GM12801 (cell line): ENCODE data around the gene CD302.

Source experiments
- CTCF ChIP-seq: IDR thresholded peaks from one replicate; pipeline ENCODE4 v1.5.1; 2011; ENCODE audit warnings: control low read depth; ENCODE audit not compliant: insufficient read length; ENCODE audit errors: extremely low read depth

CD302 gene

DNA sequence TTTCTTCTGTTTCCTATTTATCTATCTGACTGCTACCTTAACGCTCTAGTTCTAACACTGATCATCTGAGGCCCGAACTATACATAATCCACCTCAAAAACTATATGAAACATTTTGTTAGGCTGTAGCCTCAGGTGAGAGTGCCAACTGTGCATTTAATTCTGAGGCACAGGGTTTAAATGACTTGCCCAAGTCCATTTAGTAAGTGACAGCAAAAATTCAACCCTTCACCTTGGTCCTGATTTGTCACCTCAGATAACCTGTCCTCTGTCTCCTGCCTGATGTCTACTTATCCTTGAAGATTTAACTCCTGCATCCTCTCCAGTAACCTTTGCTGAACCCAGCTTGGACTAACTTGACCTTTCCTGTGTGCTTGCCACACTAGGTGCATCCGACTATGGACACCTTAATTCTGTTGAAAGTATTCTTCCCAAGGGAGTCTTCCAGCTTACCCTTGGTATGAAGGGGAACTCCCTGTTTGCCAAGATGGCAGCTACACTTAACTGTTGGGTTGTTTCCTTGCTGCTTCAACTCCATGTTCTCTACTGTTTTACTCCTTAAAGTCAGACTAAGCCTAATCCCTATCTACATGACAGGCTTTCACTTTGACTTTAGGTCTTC is 23.5 kb downstream of the CD302 start:
- TF ChIP-seq CTCF, result no peak

DNA sequence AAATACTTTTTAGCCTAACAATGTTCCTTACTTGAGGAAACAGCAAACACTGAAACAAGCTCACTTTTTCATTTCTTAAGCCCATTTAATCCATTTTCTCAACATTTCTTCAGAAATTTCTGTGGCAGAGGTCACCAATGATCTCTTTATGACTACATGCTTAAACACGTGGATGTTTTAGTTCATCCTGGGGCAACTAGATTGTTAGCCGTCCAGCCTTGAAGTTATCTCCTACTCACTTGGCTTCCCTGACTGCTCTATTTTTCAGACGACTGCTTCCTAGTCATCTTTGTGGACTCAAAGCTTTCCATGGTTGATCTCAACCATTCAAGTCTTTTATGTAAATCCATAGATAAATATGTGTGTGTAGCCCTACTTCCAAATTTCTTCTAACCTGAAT is 24.1 kb downstream of the CD302 start:
- TF ChIP-seq CTCF, result no peak

DNA sequence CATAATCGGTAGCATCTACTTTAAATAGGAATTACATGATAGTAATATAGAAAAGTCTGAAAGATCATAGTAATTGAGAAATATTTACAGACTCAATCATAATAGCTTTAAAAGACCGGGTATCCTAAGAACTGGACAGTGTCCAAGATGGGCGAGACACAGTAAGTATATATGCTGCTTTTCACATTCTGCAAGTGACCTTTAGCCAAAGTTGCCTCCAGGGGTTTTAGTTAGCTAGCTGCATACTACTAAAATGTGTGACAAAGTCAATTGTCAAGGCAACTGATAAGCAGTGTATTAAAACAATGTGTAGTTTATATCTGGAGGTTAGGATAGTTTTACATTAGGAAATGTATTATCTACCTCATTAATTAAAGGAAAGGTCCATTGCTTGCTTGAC is 24.6 kb downstream of the CD302 start:
- TF ChIP-seq CTCF, result no peak

DNA sequence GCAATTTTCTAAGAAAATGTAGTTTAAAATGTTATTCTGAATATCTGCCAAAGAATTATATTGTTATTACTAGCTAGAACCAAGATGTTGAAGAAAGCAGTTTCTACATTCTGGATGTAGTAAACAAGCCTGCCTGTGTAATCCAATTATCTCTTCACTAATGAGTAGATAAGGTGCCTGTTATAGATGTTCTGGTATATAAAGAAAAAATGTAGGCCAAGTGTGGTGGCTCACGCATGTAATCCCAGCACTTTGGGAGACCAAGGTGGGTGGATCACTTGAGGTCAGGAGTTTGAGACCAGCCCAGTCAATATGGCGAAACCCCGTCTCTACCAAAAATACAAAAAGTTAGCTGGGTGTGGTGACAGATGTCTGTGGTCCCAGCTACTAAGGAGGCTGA is 28.9 kb downstream of the CD302 start:
- no peak for TF ChIP-seq CTCF

GRCh38 chr2:159762075-159762474 is 35.9 kb downstream of the CD302 start:
- no peak for TF ChIP-seq CTCF

DNA sequence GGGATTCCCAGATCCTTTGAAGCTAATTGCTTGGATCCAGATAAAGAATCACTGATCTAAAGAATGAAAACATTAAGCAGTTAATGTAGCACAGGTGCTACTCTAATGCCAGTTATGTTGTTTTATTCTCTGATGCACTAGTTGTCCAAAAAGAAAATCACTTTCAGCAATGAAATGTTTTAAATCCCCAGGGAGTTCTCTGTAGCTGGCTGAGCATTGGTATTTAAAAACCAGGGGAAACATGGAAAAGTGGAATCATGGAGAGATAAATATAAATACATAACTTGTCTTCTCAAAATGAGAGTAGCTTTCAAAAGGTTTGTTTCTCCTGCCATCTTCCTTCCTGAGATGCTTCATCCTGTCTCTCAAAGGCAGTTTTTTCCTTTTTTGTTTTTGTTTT is 37.7 kb downstream of the CD302 start:
- no peak for TF ChIP-seq CTCF

- no peak for TF ChIP-seq CTCF
These were observed 38.4 kb downstream of the CD302 start for GRCh38 chr2:159759577-159759976.
